Colonic mucosa (tissue), 4 donors: ENCODE data around the gene ST7. TPM values are rescaled to one million over a fixed set of nuclear protein-coding genes. Genes with fewer than 3 reads are reported as not detected.

Source experiments
- DNase-seq: peaks from one replicate; pipeline ENCODE4 v3.0.0-alpha.2; 2020
- H3K27ac ChIP-seq: fragments of 200-600 bp; one replicate; pipeline ENCODE4 v1.8.0; 2021
- H3K27me3 ChIP-seq: fragments of 200-600 bp; one replicate; pipeline ENCODE4 v1.8.0; 2021
- H3K36me3 ChIP-seq: fragments of 200-600 bp; one replicate; pipeline ENCODE4 v1.8.0; 2021
- H3K4me1 ChIP-seq: fragments of 200-600 bp; one replicate; pipeline ENCODE4 v1.8.0; 2021; ENCODE audit warnings: mild to moderate bottlenecking
- H3K4me3 ChIP-seq: fragments of 200-600 bp; one replicate; pipeline ENCODE4 v1.8.0; 2021
- H3K9ac ChIP-seq, 2 donors: one replicate each; pipeline ENCODE4 v1.7.0; 2013; ENCODE audit warnings: control low read depth in 2 of 2, low read depth in 2 of 2, low read length in 2 of 2
- H3K9me3 ChIP-seq: fragments of 200-600 bp; one replicate; pipeline ENCODE4 v1.8.0; 2021
- intact Hi-C: fragments of 100-400 bp; cut with DNase I; formaldehyde crosslinking; loops from one replicate; pipeline ENCODE4 v1.14.1; 2022
- total RNA-seq, 2 donors: library from RNA; stranded (reverse); fragmentation: NEBNext Ultra II Directional in 1 of 2; extraction: Animal tissue kit (Norgen Biotek cat#: 25700) in 1 of 2; gene quantifications; one replicate each; pipeline ENCODE4 v1.2.1, GENCODE V29; 2021
- TF ChIP-seq, protein P1 (sequence below): fragments of 200-600 bp; IDR thresholded peaks from one replicate; pipeline ENCODE4 v1.8.0; 2022; ENCODE audit warnings: antibody characterized with exemption, mild to moderate bottlenecking
- donor health status: healthy.
- donor health status: DM: no; HTN: no; CAD: no.
- donor health status: DM: no; HTN: no; CAD: no.

The ST7 gene
- total RNA-seq, 2 donors from 2014 or later = 10.6 to 12.2 TPM

DNA sequence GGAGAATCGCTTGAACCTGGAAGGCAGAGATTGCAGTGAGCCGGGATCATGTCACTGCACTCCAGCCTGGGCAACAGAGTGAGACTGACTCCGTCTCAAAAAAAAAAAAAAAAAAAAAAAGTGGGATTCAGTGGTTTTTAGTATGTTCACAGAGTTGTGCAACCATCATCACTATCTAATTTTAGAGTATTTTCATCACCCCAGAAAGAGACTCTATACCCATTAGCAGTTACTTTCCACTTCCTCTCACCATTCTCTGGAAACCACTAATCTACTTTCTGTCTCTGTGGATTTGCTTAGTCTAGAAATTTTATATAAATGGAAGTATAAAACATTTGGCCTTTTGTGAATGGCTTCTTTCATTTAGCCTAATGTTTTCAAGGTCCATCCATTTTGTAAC is 113.4 kb downstream of the ST7 start:
- no peak overlapping the region for H3K9ac ChIP-seq

DNA sequence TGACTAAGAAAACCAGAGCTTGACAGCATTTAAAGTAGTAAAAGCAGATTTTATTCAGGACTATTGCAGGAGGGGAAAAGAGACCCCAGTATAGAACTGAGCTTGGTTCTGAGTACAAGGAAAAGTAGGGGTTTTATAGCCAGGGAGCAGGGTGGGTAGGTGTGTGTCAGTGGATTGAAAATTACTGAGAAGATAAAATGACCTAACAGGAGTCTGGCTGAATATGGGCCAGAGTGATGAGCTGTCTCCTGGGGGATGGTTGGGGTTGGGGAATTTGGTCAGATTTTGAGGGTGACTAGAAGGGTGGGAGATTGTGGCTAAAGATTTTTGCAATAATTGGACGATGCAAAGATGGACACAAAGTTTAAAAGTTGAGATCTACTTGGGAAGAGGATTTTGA is 114.0 kb downstream of the ST7 start:
- Histone ChIP-seq H3K4me3 (no peak overlapping the region), H3K9ac (no peak overlapping the region), H3K27ac (no peak overlapping the region), H3K27me3 (no peaks in the 10 kb centered on the region), H3K4me1 (no peaks in the 10 kb centered on the region), H3K9me3 (no peaks in the 10 kb centered on the region), H3K36me3 (no peaks in the 10 kb centered on the region)
- intact Hi-C loops = no loop called here
- TF ChIP-seq, protein P1, sequence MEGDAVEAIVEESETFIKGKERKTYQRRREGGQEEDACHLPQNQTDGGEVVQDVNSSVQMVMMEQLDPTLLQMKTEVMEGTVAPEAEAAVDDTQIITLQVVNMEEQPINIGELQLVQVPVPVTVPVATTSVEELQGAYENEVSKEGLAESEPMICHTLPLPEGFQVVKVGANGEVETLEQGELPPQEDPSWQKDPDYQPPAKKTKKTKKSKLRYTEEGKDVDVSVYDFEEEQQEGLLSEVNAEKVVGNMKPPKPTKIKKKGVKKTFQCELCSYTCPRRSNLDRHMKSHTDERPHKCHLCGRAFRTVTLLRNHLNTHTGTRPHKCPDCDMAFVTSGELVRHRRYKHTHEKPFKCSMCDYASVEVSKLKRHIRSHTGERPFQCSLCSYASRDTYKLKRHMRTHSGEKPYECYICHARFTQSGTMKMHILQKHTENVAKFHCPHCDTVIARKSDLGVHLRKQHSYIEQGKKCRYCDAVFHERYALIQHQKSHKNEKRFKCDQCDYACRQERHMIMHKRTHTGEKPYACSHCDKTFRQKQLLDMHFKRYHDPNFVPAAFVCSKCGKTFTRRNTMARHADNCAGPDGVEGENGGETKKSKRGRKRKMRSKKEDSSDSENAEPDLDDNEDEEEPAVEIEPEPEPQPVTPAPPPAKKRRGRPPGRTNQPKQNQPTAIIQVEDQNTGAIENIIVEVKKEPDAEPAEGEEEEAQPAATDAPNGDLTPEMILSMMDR = no peak
- no peak for DNase-seq

More for the DNA sequence above, 113.4 kb downstream of the ST7 start:
- intact Hi-C loops = no loop called here
- no peak overlapping the region for H3K27ac ChIP-seq
- DNase-seq = no peak
- H3K4me1 ChIP-seq = no peaks in the 10 kb centered on the region
- no peaks in the 10 kb centered on the region for H3K9me3 ChIP-seq
- H3K4me3 ChIP-seq = no peak overlapping the region
- no peaks in the 10 kb centered on the region for H3K36me3 ChIP-seq
- TF ChIP-seq, protein P1 = no peak
- H3K27me3 ChIP-seq = no peaks in the 10 kb centered on the region

DNA sequence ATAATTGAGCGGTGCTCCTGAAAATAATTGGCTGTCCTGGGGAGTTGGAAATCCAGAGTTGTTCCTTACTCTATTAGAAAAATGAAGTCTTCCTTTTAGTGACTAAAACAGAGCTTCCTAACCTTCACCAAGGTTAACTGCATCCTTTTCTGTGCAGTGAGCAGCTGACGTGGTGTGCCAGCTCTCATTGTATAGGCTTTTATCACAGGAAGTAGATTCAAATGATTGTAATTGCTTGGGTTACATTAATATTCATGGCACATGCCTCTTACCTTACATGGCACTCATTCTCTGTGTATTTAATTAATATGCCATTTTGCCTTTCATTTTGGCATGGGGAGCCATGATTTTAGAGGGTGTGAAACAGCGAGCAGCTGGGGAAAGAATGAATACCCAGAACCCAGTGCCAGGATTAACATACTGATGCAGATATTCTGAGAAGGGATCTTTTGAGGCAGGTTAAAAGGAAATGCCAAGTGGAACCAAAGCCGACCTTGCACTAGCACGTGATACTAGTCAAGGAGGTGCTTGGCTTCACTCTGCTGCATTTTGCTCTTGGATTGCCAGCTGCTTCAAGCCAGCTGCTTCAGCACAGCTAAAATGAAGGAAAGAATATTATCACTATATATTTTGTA is 115.3 kb downstream of the ST7 start:
- Histone ChIP-seq H3K27ac (no peak overlapping the region), H3K4me3 (no peak overlapping the region)

DNA sequence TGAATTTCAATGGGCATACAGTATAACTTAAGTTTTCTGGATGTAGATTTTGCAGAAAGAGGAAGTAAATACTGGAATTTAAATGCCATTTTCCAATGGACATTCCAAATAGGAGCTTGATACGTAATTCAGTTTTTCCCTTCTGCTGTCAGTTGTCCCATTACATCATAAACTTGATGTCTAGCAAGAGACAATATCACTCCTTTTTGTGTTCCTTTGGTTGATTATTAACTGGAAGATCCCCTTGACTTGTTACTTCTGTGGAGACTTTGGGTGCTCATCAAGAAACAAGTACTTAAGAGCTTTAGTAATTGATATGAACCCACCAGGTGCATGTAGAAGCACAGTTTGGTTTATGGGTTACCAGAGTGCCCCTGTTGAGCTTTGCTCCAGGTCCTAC is 116.1 kb downstream of the ST7 start:
- DNase-seq = no peak
- Histone ChIP-seq H3K4me3 (no peak overlapping the region), H3K36me3 (no peaks in the 10 kb centered on the region)

More for the DNA sequence above, 115.3 kb downstream of the ST7 start:
- intact Hi-C loops = no loop called here
- TF ChIP-seq, protein P1 = no peak
- no peaks in the 10 kb centered on the region for H3K4me1 ChIP-seq
- no peak for DNase-seq
- H3K27me3 ChIP-seq = no peaks in the 10 kb centered on the region
- no peaks in the 10 kb centered on the region for H3K36me3 ChIP-seq
- H3K9me3 ChIP-seq = no peaks in the 10 kb centered on the region
- H3K9ac ChIP-seq = no peak overlapping the region

DNA sequence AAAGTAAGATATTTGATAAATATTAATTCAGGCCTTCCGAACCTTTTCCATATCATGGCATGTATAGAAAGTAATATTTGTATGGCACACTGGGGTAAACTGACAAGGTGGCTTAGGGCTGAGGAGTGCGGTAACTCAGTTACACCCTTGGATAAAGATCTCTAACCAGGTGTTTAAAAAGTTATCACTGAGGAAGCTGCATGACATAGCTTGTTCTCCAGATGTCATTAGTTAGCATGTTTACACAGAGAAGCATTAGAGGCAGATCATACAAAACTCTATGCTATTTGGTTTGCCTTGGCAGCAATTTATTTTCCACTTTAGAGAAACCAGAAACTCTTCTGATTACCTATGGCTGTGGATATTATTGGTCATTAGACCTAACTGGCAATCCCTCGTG is 118.2 kb downstream of the ST7 start:
- H3K4me1 ChIP-seq = no peaks in the 10 kb centered on the region
- intact Hi-C loops = no loop called here
- H3K27ac ChIP-seq = no peak overlapping the region
- TF ChIP-seq, protein P1 = no peak
- no peaks in the 10 kb centered on the region for H3K36me3 ChIP-seq
- H3K9ac ChIP-seq = no peak overlapping the region
- DNase-seq = no peak
- no peaks in the 10 kb centered on the region for H3K27me3 ChIP-seq
- no peaks in the 10 kb centered on the region for H3K9me3 ChIP-seq
- H3K4me3 ChIP-seq = no peak overlapping the region

More for the DNA sequence above, 116.1 kb downstream of the ST7 start:
- H3K27ac ChIP-seq = no peak overlapping the region
- TF ChIP-seq, protein P1 = no peak
- no peaks in the 10 kb centered on the region for H3K9me3 ChIP-seq
- H3K4me1 ChIP-seq = no peaks in the 10 kb centered on the region
- intact Hi-C loops = no loop called here
- no peak overlapping the region for H3K9ac ChIP-seq
- no peaks in the 10 kb centered on the region for H3K27me3 ChIP-seq
